HepG2 (cell line): ENCODE results near the gene WDR45B. TPM values are rescaled to one million over a fixed set of nuclear protein-coding genes. Genes with fewer than 3 reads are reported as not detected.

Experiments used
- GABPB1 ChIP-seq: IDR thresholded peaks from 2 replicates; pipeline ENCODE4 v1.6.1; 2016; ENCODE audit warnings: mild to moderate bottlenecking, missing genetic modification reagents, moderate library complexity, missing compliant biosample characterization
- IRF2 ChIP-seq: IDR thresholded peaks from 2 replicates; pipeline ENCODE4 v1.6.1; 2018; ENCODE audit warnings: missing genetic modification reagents, missing compliant biosample characterization
- NR2F6 ChIP-seq, 2 experiments: IDR thresholded peaks; 2 replicates each; pipeline ENCODE4 v1.6.1; 2016; ENCODE audit warnings: antibody characterized with exemption in 1 of 2, mild to moderate bottlenecking in 1 of 2
- NRL ChIP-seq: sonication (generic); formaldehyde crosslinking; IDR thresholded peaks from 2 replicates; pipeline ENCODE4 v1.5.0; 2020; ENCODE audit warnings: missing genetic modification reagents, mild to moderate bottlenecking, moderate library complexity, borderline replicate concordance
- PHF5A ChIP-seq: IDR thresholded peaks from one replicate; pipeline ENCODE4 v1.6.1; 2018; ENCODE audit warnings: low read depth, missing genetic modification reagents; ENCODE audit not compliant: unreplicated experiment
- POLR2AphosphoS2 ChIP-seq: IDR thresholded peaks from 2 replicates; pipeline ENCODE4 v1.6.1; 2011; ENCODE audit warnings: low read depth, low read length, improper control_type of control experiment
- SALL2 ChIP-seq: sonication (generic); formaldehyde crosslinking; IDR thresholded peaks from 2 replicates; pipeline ENCODE4 v1.8.1; 2023; ENCODE audit warnings: mild to moderate bottlenecking, missing genetic modification reagents, inconsistent platforms
- SNAPC4 ChIP-seq: sonication (generic); formaldehyde crosslinking; IDR thresholded peaks from 2 replicates; pipeline ENCODE4 v1.4.0; 2020; ENCODE audit warnings: mild to moderate bottlenecking, missing genetic modification reagents
- ZEB1 ChIP-seq: IDR thresholded peaks from 2 replicates; pipeline ENCODE4 v1.6.1; 2012; ENCODE audit warnings: mild to moderate bottlenecking, low read depth, inconsistent platforms; ENCODE audit not compliant: insufficient replicate concordance
- ZNF136 ChIP-seq: sonication (generic); formaldehyde crosslinking; IDR thresholded peaks from 2 replicates; pipeline ENCODE4 v1.8.1; 2022; ENCODE audit warnings: low read depth, mild to moderate bottlenecking, moderate library complexity, missing genetic modification reagents
- ZNF232 ChIP-seq: sonication (generic); formaldehyde crosslinking; IDR thresholded peaks from 2 replicates; pipeline ENCODE4 v1.4.0; 2020; ENCODE audit warnings: missing genetic modification reagents, borderline replicate concordance
- ZNF260 ChIP-seq: sonication (generic); formaldehyde crosslinking; IDR thresholded peaks from 2 replicates; pipeline ENCODE4 v1.4.0; 2020; ENCODE audit warnings: missing genetic modification reagents, low read depth, mild to moderate bottlenecking, borderline replicate concordance
- ZNF280B ChIP-seq: sonication (generic); formaldehyde crosslinking; IDR thresholded peaks from 2 replicates; pipeline ENCODE4 v1.5.0; 2020; ENCODE audit warnings: missing genetic modification reagents, mild to moderate bottlenecking, borderline replicate concordance
- ZNF337 ChIP-seq: sonication (generic); formaldehyde crosslinking; IDR thresholded peaks from 2 replicates; pipeline ENCODE4 v1.5.1; 2020; ENCODE audit warnings: missing genetic modification reagents, low read depth, mild to moderate bottlenecking, borderline replicate concordance
- ZNF432 ChIP-seq: sonication (generic); formaldehyde crosslinking; IDR thresholded peaks from 2 replicates; pipeline ENCODE4 v1.5.0; 2020; ENCODE audit warnings: missing genetic modification reagents, mild to moderate bottlenecking, borderline replicate concordance
- ZNF580 ChIP-seq: IDR thresholded peaks from 2 replicates; pipeline ENCODE4 v1.6.1; 2016; ENCODE audit warnings: low read depth, borderline replicate concordance
- ZNF652 ChIP-seq: IDR thresholded peaks from 2 replicates; pipeline ENCODE4 v1.6.1; 2016; ENCODE audit warnings: low read depth, borderline replicate concordance
- ZNF710 ChIP-seq: sonication (generic); formaldehyde crosslinking; IDR thresholded peaks from 2 replicates; pipeline ENCODE4 v1.5.0; 2020; ENCODE audit warnings: mild to moderate bottlenecking, missing genetic modification reagents, borderline replicate concordance
- ZNF788 ChIP-seq: sonication (generic); formaldehyde crosslinking; IDR thresholded peaks from 2 replicates; pipeline ENCODE4 v1.5.0; 2020; ENCODE audit warnings: mild to moderate bottlenecking, missing genetic modification reagents, borderline replicate concordance
- polyA plus RNA-seq, 8 experiments: library from polyadenylated mRNA; depleted of rRNA in 3 of 8; stranded (reverse) in 7 of 8; unstranded in 1 of 8; fragments of >200 nt; fragmentation: Illumina TruSeq in 4 of 8; extraction: Trizol in 4 of 8; gene quantifications; 2 replicates each; pipeline versions ENCODE4 v1.2.1 to v1.2.3, GENCODE V29; 2011 to 2016; ENCODE audit warnings: low read depth in 4 of 8, missing spikeins in 1 of 8, mixed read lengths in 1 of 8; ENCODE audit not compliant: insufficient read depth in 1 of 8
- total RNA-seq, 5 experiments: library from RNA; depleted of rRNA; stranded (reverse); fragments of >200 nt; fragmentation: Illumina TruSeq; extraction: Trizol; gene quantifications; 2 replicates each; pipeline ENCODE4 v1.2.3, GENCODE V29; 2016; ENCODE audit warnings: low read depth in 1 of 5

Gene WDR45B
- total and polyA plus RNA-seq, 2 of the 13 experiments (the other 11 are each of a cell fraction or from before 2014, with no cell fraction given), result 86.2 to 155 TPM

GRCh38 chr17:82648165-82648668 is at the start of gene WDR45B (continued):
- TF ChIP-seq ZNF710 (peak; percentile 64; the same call in 1 of the 2 replicates), SALL2 (CRISPR knock-in tag) (peak; percentile 88; the same call in 1 of the 2 replicates), ZNF652 (no peak), NRL (CRISPR knock-in tag) (peak; percentile 87; the same call in 1 of the 2 replicates), NR2F6 (IDR thresholded peaks at IDR 0.05) (no peak), NR2F6 (CRISPR knock-in tag; IDR thresholded peaks at IDR 0.05) (peak; percentile 49; the same call in 1 of the 2 replicates), PHF5A (CRISPR knock-in tag) (peak; percentile 32), GABPB1 (peak; percentile 96), ZNF788 (CRISPR knock-in tag) (peak; percentile 95), POLR2AphosphoS2 (no peak), ZNF280B (CRISPR knock-in tag) (peak; percentile 91), SNAPC4 (no peak), ZNF337 (CRISPR knock-in tag) (no peak), ZEB1 (no peak), IRF2 (peak; percentile 57; the same call in 1 of the 2 replicates), ZNF580 (CRISPR knock-in tag) (peak; percentile 71; the same call in 1 of the 2 replicates), ZNF260 (no peak), ZNF432 (no peak), ZNF136 (no peak), ZNF232 (peak; percentile 90)
